ENCODE data around the gene C9orf43. TPM values are rescaled to one million over a fixed set of nuclear protein-coding genes. Genes with fewer than 3 reads are reported as not detected.
"Not testable (repeated sequence)": the region's sequence is repeated elsewhere in the genome, so short reads cannot be mapped to it uniquely, and the experiment has no call there.

Gene C9orf43
- total and polyA plus RNA-seq, 5 experiments from 2014 or later: 0.55 to 1.2 (median 0.95) TPM; not detected in 1

GRCh38 chr9:113373676-113374392, 36.7 kb upstream of the C9orf43 start:
- no peak for ATAC-seq

GRCh38 chr9:113375057-113376023, 35.2 kb upstream of the C9orf43 start:
- no peak for DNase-seq
- POLR2A ChIA-PET: interaction anchor here (0.6 to 1.6 kb wide), 7 partner anchors 8 to 100 kb away, joined by 3 to 7 read pairs (median 4); partner anchors contain the start of genes ALAD, C9orf43, POLE3 and WDR31
- Mint-ChIP-seq H3K4me1 (peaks cover 7 to 22% (median 13%) of the 10 kb centered on the region in 4 donors), H3K27me3 (no peaks in the 10 kb centered on the region), H3K27ac (peak overlapping the region; percentile 29 to 94 (median 90)), H3K9me3 (no peaks in the 10 kb centered on the region), H3K4me3 (peak overlapping the region; percentile 77 to 96 (median 84)), H3K36me3 (peaks cover 0 to 15% (median 0%) of the 10 kb centered on the region in 3 donors)
- ATAC-seq: no peak

More at GRCh38 chr9:113373676-113374392, 36.7 kb upstream of the C9orf43 start:
- no peak for DNase-seq
- peaks cover 7 to 22% (median 13%) of the 10 kb centered on the region in 4 donors for H3K4me1 Mint-ChIP-seq
- H3K4me3 Mint-ChIP-seq: no peak overlapping the region
- no peaks in the 10 kb centered on the region for H3K9me3 Mint-ChIP-seq
- H3K27ac Mint-ChIP-seq: peak overlapping the region in 3 of 10 donors; percentile 48 to 86 (median 53)
- no peaks in the 10 kb centered on the region for H3K27me3 Mint-ChIP-seq
- H3K36me3 Mint-ChIP-seq: peaks cover 0 to 15% (median 0%) of the 10 kb centered on the region in 3 donors
- POLR2A ChIA-PET: interaction anchor here (1.5 kb wide), 1 partner anchor 37 kb away, joined by 7 read pairs; the partner anchor contains the start of genes C9orf43 and POLE3

- ATAC-seq: peak; percentile 87 to 88
- no peaks in the 10 kb centered on the region for H3K27me3 Mint-ChIP-seq
- H3K27ac Mint-ChIP-seq: peak within 1 kb of the TSS; percentile 29 to 94 (median 90)
- POLR2A ChIA-PET: interaction anchor here (0.6 to 1.8 kb wide), 10 partner anchors 10 to 102 kb away, joined by 3 to 13 read pairs (median 4); partner anchors contain the start of genes ALAD, BSPRY, C9orf43 and POLE3
- peaks cover 7 to 22% (median 13%) of the 10 kb centered on the region in 4 donors for H3K4me1 Mint-ChIP-seq
- peak; percentile 66 to 87 (median 80) for DNase-seq
- H3K36me3 Mint-ChIP-seq: peaks cover 0 to 15% (median 0%) of the 10 kb centered on the region in 3 donors
- peak within 1 kb of the TSS; percentile 83 to 96 (median 88) for H3K4me3 Mint-ChIP-seq
- no peaks in the 10 kb centered on the region for H3K9me3 Mint-ChIP-seq
These were observed 33.6 kb upstream of the C9orf43 start, which contains the start of gene HDHD3 for GRCh38 chr9:113376634-113377567. HDHD3 (minus strand) TSS chr9:113376986; CDS start chr9:113374354, 2,632 bp downstream.

GRCh38 chr9:113379094-113379828, 31.3 kb upstream of the C9orf43 start:
- ATAC-seq, POLR2A ChIA-PET, H3K9me3 Mint-ChIP-seq, H3K36me3 Mint-ChIP-seq, H3K27me3 Mint-ChIP-seq, DNase-seq: not testable (repeated sequence)
- Mint-ChIP-seq H3K27ac (peak overlapping the region in 5 of 10 donors; percentile 5 to 69 (median 16)), H3K4me3 (peak overlapping the region in 3 of 10 donors; percentile 0 to 35 (median 20)), H3K4me1 (peaks cover 7 to 19% (median 10%) of the 10 kb centered on the region in 4 donors)

- H3K27me3 Mint-ChIP-seq, ATAC-seq, H3K4me3 Mint-ChIP-seq, DNase-seq, POLR2A ChIA-PET, H3K9me3 Mint-ChIP-seq, H3K36me3 Mint-ChIP-seq: not testable (repeated sequence)
- peak overlapping the region in 3 of 10 donors; percentile 4 to 42 (median 10) for H3K27ac Mint-ChIP-seq
- H3K4me1 Mint-ChIP-seq: peaks cover 7 to 15% (median 9%) of the 10 kb centered on the region in 4 donors
These were observed 30.7 kb upstream of the C9orf43 start for GRCh38 chr9:113379829-113380210.

GRCh38 chr9:113380869-113381378, 29.6 kb upstream of the C9orf43 start:
- Mint-ChIP-seq H3K4me3 (peak overlapping the region in 1 of 10 donors; percentile 36), H3K27ac (no peak overlapping the region), H3K4me1 (peaks cover 0 to 5% (median 0%) of the 10 kb centered on the region in 4 donors), H3K36me3 (no peaks in the 10 kb centered on the region), H3K27me3 (no peaks in the 10 kb centered on the region), H3K9me3 (no peaks in the 10 kb centered on the region)
- DNase-seq: no peak
- no peak for ATAC-seq
- POLR2A ChIA-PET: no interaction called here

GRCh38 chr9:113381441-113381840, 29.1 kb upstream of the C9orf43 start:
- H3K4me3 Mint-ChIP-seq, H3K36me3 Mint-ChIP-seq, ATAC-seq: not testable (repeated sequence)

GRCh38 chr9:113381909-113382411, 28.6 kb upstream of the C9orf43 start:
- Mint-ChIP-seq H3K4me3 (no peak overlapping the region), H3K27me3 (no peaks in the 10 kb centered on the region), H3K4me1 (peaks cover 0 to 4% (median 0%) of the 10 kb centered on the region in 4 donors), H3K27ac (no peak overlapping the region), H3K9me3 (no peaks in the 10 kb centered on the region), H3K36me3 (peaks cover 0 to under 1% (median 0%) of the 10 kb centered on the region in 3 donors)
- POLR2A ChIA-PET: no interaction called here
- DNase-seq (no peak), ATAC-seq (no peak)

More at GRCh38 chr9:113381441-113381840, 29.1 kb upstream of the C9orf43 start:
- H3K4me1 Mint-ChIP-seq, H3K9me3 Mint-ChIP-seq, H3K27me3 Mint-ChIP-seq, POLR2A ChIA-PET, DNase-seq, H3K27ac Mint-ChIP-seq: not testable (repeated sequence)

- POLR2A ChIA-PET: interaction anchor here (1.5 kb wide), 1 partner anchor 10 kb away, joined by 7 read pairs; the partner anchor contains the start of gene HDHD3
- DNase-seq (no peak), ATAC-seq (no peak)
- Mint-ChIP-seq H3K27me3 (no peaks in the 10 kb centered on the region), H3K9me3 (no peaks in the 10 kb centered on the region), H3K36me3 (peaks cover 0 to 39% (median 19%) of the 10 kb centered on the region in 3 donors), H3K27ac (peak overlapping the region in 3 of 10 donors; percentile 30 to 63 (median 44)), H3K4me3 (no peak overlapping the region), H3K4me1 (no peaks in the 10 kb centered on the region)
These were observed 23.8 kb upstream of the C9orf43 start for GRCh38 chr9:113386571-113387393.

Data from naive thymus-derived CD8-positive, alpha-beta T cell (primary cell).